GM18861 (cell line): ENCODE measurements around the gene LARP4.
"Not testable (repeated sequence)": the region's sequence is repeated elsewhere in the genome, so short reads cannot be mapped to it uniquely, and the experiment has no call there.

ENCODE experiments used
- ATAC-seq: cut with Tn5 transposase; IDR thresholded peaks from one replicate; pipeline ENCODE4 v1.9.1; 2021; ENCODE audit not compliant: unreplicated experiment

The LARP4 gene

DNA sequence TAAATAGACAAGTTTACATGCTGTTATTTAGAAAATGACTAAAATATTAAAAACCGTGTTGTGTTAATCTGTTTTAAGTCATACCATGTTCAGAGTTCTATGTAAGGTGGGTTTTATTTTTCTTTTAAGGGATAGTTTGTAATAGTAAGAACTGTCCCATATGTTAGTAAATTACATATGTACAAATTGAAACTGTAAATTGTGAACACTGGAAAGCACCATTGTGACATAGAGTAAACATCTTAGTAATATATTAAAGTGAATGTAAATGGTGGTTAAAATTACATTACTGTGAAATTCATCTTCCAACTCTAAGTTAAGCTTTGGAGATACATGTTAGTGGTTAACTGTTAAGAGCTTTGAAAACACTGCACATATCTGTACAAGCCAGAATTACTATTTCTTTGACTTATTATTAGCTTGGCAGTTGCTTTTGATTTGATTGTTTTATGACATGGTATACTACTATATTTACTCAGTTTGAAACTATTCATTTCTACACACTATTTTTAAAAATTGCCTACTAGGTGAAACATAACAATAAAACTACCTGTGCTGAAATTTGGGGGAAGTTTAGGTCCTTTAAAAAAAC lies 76.7 kb downstream of the LARP4 start:
- peak; percentile 61 for ATAC-seq

DNA sequence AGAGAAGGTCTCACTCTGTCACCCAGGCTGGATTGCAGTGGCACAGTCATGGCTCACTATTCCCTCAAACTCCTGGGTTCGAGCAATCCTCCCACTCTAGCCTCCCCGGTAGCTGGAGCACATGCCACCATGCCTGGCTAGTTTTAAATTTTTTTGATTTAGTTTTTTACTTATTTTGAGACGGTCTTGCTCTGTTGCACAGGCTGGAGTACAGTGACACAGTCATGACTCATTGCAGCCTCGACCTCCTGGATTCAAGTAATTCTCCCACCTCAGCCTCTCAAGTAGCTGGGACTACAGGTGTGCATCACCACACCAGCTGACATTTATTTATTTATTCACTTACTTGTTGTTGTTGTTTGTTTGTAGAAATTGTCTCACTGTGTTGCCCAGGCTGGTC lies 81.9 kb downstream of the LARP4 start:
- ATAC-seq: no peak

DNA sequence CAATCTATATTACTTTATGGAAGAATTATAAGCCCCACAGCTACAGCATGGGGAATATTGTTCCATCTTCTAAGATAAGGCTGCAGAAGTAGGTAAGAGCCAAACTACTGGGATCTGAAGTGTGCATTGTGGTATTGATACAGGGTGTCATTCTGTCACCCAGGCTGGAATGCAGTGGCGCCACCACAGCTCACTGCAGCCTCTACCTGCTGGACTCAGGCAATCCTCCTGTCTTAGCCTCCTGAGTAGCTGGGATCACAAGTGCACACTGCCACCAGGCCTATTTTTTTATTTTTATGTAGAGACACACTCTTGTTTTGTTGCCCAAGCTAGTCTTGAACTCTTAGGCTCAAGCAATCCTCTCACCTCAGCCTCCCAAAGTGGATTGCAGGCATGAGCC lies 82.8 kb downstream of the LARP4 start:
- no peak for ATAC-seq

DNA sequence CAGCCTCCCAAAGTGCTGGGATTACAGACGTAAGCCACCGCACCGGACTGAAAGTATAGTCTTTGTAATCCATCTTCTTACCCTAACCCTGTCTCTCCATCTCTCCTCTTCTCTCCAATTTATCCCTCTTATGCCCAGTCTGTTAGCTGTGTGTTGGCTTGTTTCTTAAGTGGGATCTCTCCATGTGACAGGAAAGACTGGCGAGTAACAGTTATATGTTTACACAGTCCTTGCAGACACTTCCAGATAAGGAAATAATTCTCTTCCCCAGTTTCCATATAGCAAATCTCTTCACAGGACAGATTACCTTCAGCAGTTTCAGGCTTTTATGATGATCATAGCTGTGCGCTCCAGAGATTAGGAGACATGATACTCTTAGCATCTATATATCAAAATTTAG lies 88.1 kb downstream of the LARP4 start:
- ATAC-seq: no peak

DNA sequence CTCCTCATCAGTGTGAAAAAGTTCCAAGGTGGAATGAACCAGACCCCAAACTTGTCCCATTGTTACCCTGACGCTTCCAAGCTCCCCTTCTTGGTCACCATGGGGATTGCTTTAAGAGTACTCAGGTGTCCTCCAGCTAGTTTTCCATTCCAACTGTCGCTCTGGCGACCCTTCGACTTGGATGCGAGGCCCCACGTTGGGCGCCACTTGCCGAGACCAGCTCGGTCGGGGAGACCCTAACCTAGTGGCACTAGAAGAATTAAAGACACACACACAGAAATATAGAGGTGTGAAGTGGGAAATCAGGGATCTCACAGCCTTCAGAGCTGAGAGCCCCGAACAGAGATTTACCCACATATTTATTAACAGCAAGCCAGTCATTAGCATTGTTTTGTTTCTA lies 97.4 kb downstream of the LARP4 start:
- ATAC-seq: not testable (repeated sequence)

DNA sequence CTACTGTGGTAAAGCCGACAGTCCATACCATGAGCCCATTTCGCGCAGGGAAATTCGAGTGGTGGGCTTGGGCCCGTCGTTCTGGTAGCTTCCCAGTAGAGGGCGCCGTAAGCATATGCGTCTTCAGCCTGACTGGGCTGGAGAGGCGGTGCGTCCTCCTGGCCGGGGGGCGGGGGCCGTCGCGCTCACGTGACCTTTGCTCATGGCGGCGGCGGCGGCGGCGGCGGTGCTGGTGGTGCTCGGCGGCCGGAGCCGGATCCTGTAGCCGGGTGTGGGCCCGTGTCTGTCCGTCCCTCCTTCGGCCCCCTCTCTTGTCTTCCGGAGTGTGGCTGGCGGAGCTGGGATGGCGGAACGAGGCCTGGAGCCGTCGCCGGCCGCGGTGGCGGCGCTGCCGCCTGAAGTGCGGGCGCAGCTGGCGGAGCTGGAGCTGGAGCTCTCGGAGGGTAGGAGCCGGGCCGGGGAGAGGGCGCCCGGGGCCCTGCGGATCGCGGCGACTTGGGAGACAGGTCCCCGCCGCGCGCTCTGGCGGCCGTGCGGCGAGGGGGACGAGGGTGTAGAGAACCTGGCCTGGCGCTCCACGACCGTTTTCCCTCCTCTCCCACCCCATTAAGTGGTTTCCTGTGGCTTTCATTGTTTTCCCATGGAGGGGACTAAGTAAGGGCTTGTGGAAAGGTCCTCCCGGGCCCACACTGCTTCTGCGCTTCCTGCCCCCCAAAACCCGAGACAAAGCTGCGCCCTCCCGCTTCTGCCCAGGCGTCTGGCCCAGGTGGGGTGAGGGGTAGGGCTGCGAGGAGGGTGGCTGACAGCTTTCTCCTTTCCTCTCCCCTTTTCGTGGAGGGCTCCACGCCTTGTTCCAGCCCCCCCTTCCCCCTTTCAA lies 104.4 kb downstream of the LARP4 start, which contains the start of gene DIP2B:
Gene DIP2B (plus strand): TSS at position 188 of the 877 bp plus-strand sequence. CDS start 156 bp downstream, at position 344.
- ATAC-seq: peak; percentile 68

DNA sequence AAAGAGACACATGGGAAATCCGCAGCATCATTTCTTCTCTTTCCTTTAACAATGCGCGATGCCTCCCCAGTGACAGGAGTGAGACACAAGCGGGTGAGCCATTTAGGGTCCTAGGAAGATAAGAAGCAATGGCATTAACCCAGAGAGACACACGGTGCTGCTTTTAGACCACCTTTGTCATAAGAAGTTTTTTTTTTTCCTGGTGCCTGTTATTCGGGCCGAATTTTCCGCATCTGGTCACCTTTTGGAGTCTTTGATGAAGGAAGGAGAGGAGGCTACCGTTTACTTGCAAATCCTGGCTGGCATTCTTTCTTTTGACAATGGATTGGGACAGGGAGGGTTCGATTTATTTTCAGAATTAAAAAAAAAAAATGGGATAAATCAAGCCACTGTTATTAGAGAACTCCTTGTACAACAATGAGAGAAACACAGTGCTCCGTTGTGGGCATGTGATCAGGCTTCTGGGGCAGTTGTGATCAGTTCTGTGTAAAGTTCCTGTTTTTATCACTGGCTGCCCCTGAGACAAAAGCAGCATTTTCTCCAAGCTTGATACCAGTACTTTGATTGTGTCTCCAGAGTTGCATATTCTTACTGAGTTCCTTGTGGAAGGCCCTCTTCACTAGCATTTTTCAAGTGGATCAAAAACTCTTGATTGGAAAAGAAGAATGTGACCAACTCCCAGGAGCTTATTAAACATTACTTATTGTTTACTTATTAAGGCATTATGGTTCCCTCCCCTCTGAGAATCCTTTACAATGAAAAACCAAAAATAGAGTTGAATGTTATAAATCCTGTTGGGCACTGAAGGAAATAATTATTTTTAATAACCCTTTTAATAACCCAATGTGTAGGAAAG lies 105.2 kb downstream of the LARP4 start:
- no peak for ATAC-seq

DNA sequence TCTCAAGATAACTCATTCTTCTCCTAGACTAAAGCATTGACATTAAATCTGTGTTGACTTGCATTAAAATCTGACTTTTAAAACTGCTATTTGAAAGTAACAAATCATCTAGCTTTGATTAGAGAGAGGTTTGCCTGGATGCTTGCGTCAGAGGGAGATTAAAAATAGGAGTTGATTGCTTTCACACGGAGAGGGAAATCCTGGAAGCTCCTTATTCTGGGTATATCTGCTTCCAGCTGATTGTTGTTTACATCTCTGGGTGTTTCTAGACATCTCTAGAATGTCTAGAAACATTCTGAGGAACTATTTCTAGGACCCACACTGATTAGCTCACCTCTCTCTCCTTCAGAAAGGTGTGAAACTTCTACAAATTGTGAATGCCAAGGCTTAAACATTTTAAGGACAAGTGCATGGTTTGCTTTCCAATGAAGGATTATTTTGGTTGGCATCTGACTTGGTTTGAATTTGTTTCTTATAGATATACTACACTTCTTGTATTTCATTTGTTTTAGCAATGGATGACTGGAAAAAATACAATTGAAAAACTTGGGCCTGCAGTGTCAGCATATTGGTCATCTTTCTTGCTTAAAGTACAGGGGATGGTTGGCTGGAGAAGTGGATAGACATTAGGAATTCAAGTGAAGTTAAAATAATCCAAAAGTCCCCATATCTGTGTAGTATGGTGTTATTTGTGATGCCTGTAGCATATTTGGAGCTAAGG lies 106.2 kb downstream of the LARP4 start:
- no peak for ATAC-seq

DNA sequence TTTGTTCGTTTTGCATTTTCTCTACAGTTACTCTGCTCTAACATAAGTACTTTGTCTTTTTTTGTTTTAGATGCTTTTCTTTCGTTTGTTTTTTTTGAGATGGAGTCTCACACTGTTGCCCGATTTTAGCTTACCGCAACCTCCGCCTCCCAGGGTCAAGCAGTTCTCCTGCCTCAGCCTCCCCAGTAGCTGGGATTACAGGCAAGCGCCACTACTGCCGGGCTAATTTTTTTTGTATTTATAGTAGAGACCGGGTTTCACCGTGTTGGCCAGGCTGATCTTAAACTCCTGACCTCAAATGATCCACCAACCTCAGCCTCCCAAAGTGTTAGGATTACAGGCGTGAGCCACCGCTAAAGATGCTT lies 106.8 kb downstream of the LARP4 start:
- no peak for ATAC-seq

DNA sequence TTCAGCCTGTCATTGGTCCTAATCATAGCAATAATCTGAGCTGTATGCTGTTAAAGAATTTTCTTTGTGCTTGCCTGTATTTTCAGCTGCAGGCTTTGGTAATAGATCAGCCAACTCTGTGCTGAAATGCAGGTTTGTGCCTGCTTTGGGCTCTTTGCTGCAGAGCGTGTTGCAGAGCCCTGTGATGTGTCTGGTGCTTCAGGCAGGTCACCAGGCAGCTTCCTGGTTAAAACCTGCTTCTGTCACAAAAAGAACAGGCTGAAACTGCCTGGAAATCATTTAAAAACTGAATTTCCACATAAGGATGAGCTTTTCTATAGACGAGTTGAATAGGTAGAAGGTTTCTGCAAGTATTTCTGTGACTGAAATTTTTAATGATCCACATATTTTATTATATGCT lies 107.2 kb downstream of the LARP4 start:
- no peak for ATAC-seq

DNA sequence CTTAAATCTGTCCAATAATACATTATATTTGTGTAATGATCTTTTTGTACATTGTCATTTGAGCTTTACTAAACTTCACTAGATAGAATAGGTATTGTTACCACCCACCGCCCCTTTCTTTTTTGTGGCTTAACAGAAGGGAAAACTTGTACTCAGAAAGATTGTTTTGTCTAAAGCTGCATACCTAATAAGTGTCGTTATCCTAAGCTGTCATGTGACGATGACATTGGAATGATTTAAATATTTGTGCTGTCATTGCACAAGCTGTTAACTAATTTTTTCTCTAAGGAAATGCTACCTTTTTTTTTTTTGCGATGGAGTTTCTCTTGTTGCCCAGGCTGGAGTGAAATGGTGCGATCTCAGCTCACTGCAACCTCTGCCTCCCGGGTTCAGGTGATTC lies 107.7 kb downstream of the LARP4 start:
- ATAC-seq: no peak

DNA sequence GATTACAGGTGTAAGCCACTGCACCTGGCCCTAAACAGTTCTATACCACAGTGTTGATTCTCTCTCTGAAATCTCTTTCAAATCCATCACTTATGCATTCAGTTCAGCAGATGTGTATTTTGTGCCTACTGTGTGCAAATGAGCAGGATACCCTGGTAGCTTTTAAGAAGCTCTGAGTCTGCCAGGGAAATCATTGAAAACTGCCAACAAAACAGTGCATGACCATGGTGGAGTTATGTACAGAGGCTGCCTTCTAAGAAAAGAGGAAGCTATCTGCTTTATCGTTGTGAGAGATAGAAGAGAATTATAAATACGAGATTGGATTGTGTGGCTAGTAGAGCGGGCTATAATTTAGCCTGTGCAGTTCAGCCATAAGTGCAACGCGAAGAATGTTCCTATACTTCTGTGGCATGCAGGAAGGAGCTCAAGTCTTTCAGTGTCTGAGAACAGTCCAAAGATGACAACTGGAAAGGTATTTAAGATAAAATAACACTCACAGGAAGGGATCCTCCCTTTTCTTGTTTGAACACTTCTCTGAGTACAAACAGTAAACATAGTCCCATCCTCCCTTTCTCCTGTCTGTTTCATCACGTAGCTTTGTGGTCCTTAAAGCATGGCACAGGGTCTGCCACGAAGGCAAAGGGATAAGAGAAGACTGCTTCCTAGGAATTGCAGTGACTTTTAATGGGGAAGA lies 108.4 kb downstream of the LARP4 start:
- ATAC-seq: no peak

DNA sequence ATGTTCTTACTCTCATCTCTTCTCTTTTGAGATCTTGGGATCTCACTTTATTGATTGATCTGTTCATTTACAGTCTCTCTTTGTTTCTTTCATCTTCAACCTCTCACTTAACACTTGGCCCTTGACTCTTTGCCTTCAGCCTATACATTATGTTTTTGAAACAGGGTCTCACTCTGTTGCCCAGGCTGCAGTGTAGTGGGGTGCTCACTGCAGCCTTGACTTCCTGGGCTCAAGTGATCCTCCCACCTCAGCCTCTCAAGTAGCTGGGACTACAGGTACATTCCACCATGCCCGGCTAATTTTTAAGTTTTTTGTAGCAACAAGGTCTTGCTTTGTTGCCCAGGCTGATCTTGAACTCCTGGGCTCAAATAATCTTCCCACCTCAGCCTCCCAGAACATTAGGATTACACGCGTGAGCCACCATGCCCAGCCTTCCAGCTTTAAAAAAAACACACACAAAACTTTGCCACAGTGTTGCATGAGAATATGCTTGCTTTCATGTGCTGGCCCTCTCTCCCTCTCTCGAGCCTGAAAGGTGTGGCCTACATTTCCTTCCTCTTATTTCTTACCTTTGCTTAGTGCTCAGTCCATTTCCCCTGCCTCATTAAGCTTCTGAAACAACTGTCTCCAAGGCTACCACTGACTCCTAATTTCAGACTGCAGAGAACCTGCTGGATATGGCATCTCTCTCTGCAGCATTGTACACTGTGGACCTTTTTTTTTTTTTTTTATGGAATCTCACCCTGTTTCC lies 114.0 kb downstream of the LARP4 start:
- no peak for ATAC-seq

DNA sequence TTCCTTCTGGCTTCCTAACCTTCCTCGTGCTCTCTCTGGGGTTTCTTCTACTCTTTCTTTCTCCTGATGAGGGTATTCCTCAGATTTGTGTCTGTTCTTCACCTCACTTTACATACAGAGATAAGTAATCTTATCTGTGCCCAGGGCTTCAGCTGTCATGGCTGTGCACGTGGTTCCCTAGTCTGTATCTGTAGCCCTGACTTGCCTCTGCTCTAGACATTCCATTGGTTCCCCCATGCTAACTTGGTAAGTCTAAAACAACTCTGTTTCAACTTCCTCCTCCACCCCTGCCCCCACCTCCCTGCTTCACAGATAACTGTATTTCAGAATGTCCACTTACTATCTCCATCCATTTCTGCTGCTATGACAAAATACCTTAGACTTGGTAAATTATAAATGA lies 114.9 kb downstream of the LARP4 start:
- ATAC-seq: no peak

DNA sequence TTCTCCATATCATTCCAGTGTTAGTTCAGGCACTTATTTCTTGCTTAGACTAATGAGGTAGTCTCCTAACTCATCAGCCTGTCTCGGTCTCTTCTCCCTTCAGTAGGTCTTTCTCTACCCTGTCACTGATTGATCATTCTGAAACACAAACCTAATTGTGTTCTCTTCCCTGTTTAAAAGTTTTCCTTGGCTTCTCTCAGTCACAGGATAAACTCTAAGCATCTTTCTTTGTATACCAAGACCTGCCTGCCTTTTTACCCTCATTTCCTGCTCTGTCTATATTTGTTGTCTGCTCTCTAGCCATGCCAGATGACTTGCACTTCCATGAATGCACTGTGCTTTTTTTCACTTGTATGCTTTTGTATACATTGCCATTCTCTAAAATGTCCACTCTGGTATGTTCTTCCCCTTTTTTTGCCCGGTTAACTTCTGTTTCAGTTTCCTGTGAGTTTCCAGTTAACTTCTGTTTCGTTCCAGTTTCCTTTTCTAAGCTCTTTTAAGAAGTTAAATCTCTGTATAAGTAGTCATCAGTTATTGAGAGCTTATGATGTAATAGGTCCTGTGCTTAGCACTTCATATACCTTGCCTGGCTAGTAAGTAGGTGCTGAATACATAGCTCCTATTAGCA lies 116.8 kb downstream of the LARP4 start:
- peak; percentile 65 for ATAC-seq

DNA sequence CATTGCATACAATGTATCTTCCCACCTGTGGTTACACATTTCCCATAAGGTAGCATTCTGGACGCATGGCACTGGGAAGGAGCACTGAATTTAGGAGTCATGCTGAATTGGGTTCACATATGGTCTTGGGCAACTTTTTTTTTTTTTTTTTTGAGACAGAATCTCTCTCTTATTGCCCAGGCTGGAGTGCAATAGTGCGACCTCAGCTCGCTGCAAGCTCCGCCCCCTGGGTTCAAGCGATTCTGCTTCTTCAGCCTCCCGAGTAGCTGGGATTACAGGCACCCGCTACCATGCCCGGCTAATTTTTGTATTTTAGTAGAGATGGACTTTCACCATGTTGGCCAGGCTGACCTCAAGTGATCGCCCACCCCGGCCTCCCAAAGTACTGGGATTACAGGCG lies 117.4 kb downstream of the LARP4 start:
- no peak for ATAC-seq

DNA sequence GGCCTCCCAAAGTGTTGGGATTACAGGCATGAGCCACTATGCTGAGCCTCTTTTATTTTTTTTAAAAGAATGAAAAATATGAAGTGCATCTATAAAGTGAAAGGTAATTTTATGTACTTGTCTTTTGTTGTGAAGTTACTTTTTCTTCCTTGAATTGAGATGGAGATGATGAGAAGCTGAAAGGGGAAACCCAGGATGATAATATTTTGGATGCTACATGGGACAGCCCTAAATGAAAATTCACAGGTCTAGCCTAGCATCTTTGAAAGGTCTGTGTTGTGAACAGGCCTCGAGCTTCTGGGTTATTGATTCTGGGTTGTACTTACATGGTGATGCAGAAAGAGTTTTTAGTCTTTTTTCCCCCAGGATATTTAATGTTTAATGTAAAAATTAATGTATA lies 118.7 kb downstream of the LARP4 start:
- ATAC-seq: no peak

DNA sequence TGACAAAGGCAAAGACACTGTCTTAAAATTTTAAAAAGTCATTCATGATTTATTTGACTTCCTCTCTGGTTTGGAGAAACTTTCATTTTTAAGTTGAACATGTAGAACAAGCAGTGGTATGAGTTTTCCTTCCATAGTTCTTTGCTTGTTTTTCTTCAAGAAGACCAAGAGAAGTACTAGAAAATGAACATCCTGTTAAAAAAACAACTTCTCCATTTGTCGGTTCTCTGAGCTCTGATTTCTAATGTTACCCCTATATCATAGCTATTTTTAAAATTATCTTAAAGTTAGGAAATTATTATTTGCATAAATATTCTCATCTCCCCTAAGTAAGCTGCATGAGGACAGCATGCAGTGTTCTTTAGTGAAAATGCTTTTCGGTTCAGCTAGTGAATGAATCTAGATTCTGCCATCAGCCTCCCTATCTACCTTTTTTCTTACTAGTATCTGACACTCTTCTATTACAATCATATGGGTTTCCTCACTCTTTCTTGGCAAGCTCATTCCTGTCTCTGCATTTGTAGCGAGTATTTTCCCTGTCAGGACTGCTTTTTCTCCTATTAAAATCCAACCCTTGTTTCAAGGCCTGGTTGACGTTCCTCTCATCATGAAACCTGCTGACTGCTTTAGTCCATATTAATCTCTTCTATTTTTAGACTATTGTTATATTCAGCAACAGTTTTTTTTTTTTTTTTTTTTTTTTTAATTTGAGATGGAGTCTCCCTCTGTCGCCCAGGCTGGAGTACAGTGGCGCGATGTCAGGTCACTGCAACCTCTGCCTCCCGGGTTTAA lies 119.9 kb downstream of the LARP4 start:
- no peak for ATAC-seq
